Heart left ventricle (tissue), 13 donors: Measurements from ENCODE around the gene USP32.

ENCODE experiments used
- CTCF ChIP-seq, 12 donors: fragments of 200-600 bp; sonication (generic) in 4 of 12; IDR thresholded peaks; one replicate each; pipeline versions ENCODE4 v1.5.0 to v1.8.0; 2018 to 2022; ENCODE audit warnings: antibody characterized with exemption in 12 of 12, mild to moderate bottlenecking in 5 of 12
- POLR2A ChIP-seq, 2 donors: fragments of 450-650 bp; IDR thresholded peaks; one replicate each; pipeline ENCODE4 v1.6.1; 2017; ENCODE audit warnings: antibody characterized with exemption in 2 of 2, mild to moderate bottlenecking in 2 of 2, moderate library complexity in 2 of 2
- donor health status: ischemic (EF 13 %, LVEDD 7.1; RV severe dilation, severe dysfunction).
- donor health status: DM: no; HTN: yes; CAD: no.
- donor health status: DM: no; HTN: no; CAD: no.
- donor health status: ischemic (EF 25% LVEDD 6.9; RV normal size, moderate dysfunction).
- donor health status: ischemic (EF 25% LVEDD 5.7; RV mildly dilated, moderate dysfunction).
- donor health status: ischemic (EF 35%, LVEDD 5.7; RV mildly dilated, moderate dysfunction).
- donor health status: nonischemic (EF 11% LVEDD 7.7; RV severe dilation, severe dysfunction).
- donor health status: DM: yes; HTN: yes; CAD: no.
- donor health status: PGD.
- donor health status: ischemic (EF 29% LVEDD 5.4; RV normal size, mild dysfunction).
- donor health status: nonischemic (EF 23%, LVEDD 6.1; RV moderate dilation, normal function).

- TF ChIP-seq CTCF (IDR thresholded peaks at IDR 0.05) (no peak), POLR2A (IDR thresholded peaks at IDR 0.05) (no peak)
Observed at GRCh38 chr17:60398227-60398959, 6.5 kb upstream of the USP32 start.
